Activated naive CD8-positive, alpha-beta T cell treated with anti-CD3 and anti-CD28 coated beads for 36 hours (primary cell): ENCODE measurements around the gene OPN4. TPM values are rescaled to one million over a fixed set of nuclear protein-coding genes. Genes with fewer than 3 reads are reported as not detected.
"Not testable (repeated sequence)": the region's sequence is repeated elsewhere in the genome, so short reads cannot be mapped to it uniquely, and the experiment has no call there.

Source experiments
- DNase-seq: peaks from one replicate; pipeline ENCODE4 v3.0.0; 2021
- H3K27ac Mint-ChIP-seq: one replicate; pipeline ENCODE4 v1.8.0; 2022; ENCODE audit warnings: mild to moderate bottlenecking, moderate library complexity, mixed read lengths
- H3K27me3 Mint-ChIP-seq: one replicate; pipeline ENCODE4 v1.8.0; 2022; ENCODE audit warnings: mild to moderate bottlenecking, mixed read lengths
- H3K36me3 Mint-ChIP-seq: one replicate; pipeline ENCODE4 v1.8.0; 2021; ENCODE audit warnings: mild to moderate bottlenecking, mixed read lengths
- H3K4me1 Mint-ChIP-seq: one replicate; pipeline ENCODE4 v1.8.0; 2021; ENCODE audit warnings: mixed read lengths
- H3K4me3 Mint-ChIP-seq: one replicate; pipeline ENCODE4 v1.8.0; 2022; ENCODE audit warnings: mild to moderate bottlenecking, moderate library complexity, mixed read lengths
- H3K9me3 Mint-ChIP-seq: one replicate; pipeline ENCODE4 v1.8.0; 2022; ENCODE audit warnings: mixed read lengths
- total RNA-seq, 2 experiments: library from RNA; stranded (reverse); gene quantifications; one replicate each; pipeline ENCODE4 v1.2.3, GENCODE V29; 2021

Gene OPN4, protein sequence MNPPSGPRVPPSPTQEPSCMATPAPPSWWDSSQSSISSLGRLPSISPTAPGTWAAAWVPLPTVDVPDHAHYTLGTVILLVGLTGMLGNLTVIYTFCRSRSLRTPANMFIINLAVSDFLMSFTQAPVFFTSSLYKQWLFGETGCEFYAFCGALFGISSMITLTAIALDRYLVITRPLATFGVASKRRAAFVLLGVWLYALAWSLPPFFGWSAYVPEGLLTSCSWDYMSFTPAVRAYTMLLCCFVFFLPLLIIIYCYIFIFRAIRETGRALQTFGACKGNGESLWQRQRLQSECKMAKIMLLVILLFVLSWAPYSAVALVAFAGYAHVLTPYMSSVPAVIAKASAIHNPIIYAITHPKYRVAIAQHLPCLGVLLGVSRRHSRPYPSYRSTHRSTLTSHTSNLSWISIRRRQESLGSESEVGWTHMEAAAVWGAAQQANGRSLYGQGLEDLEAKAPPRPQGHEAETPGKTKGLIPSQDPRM
- total RNA-seq = not detected

DNA sequence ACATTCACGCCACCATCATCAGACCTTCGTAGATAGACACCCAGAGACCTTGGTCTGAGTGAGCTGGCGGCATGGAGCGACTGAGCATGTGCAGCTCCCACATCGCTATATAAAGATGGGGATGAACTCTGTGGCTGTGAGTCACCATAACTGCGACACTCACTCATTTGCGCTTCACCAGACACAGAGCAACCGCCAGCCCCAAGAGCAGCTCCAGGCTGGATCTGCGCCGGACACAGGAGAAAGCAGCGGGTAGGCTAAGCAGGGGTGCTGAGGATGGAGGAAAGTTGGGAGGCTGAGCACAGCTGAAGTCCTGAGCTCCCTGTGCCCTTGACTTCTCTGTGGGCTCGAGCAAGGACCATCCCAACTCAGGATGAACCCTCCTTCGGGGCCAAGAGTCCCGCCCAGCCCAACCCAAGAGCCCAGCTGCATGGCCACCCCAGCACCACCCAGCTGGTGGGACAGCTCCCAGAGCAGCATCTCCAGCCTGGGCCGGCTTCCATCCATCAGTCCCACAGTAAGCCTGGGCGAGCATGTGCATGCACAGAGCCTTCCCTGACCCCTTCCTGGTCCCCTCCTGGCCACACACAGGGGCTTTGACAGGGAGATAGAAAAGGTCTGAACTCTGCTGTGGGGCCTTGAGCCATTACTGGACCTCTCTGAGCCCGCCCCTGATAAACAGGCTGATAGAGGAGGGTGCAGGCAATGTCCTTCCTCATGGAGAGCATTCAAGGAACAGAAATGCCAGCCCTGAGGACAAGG, at the start of gene OPN4:
Gene OPN4, plus strand, starts transcription at position 137 of the 762 bp plus-strand sequence. Its CDS starts 237 bp downstream, at position 374.
- Mint-ChIP-seq H3K36me3 (no peaks in the 10 kb centered on the region), H3K27ac (no peak within 1 kb of the TSS), H3K4me1 (no peaks in the 10 kb centered on the region), H3K4me3 (no peak within 1 kb of the TSS), H3K9me3 (no peaks in the 10 kb centered on the region), H3K27me3 (no peaks in the 10 kb centered on the region)
- no peak for DNase-seq

DNA sequence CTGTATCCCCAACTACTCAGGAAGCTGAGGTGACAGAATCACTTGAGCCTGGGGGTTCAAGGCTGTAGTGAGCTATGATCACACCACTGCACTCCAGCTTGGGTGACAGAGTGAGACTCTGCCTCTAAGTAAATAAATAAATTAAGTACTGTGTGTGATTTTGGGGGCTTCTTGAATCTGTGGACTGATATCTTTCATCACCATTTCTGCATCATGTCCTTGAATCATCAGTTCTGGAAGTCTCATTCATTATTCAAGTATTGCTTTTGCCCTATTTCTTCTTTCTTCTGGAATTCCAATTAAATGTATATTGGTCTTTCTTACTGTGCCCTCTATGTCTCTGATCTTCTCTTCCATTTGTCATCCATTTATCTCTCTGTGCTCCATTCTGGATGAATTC, 46.7 kb upstream of the OPN4 start:
- peaks cover 6% of the 10 kb centered on the region for H3K9me3 Mint-ChIP-seq
- no peak overlapping the region for H3K27ac Mint-ChIP-seq
- no peaks in the 10 kb centered on the region for H3K4me1 Mint-ChIP-seq
- DNase-seq = no peak
- peaks cover 22% of the 10 kb centered on the region for H3K27me3 Mint-ChIP-seq
- H3K36me3 Mint-ChIP-seq = no peaks in the 10 kb centered on the region
- H3K4me3 Mint-ChIP-seq = no peak overlapping the region

DNA sequence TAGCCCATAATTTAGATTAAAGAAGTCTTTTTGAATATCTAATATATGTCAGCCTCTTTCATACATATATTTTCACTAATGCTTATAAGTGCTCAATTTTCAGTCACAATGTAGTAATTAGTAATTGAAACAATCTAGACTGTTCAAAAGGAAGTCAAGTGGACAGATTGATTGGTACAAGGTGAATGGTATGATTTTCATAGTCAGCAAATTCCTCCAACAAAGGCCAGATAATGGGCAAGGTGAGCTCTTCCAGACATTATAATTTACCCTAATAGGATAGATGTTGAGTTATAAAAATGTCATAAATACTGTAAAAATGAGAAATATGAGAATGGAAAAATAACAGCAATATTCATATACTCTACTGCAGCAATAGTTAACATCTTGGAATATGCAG, 44.4 kb upstream of the OPN4 start:
- no peak overlapping the region for H3K27ac Mint-ChIP-seq
- H3K4me3 Mint-ChIP-seq = no peak overlapping the region
- peaks cover 6% of the 10 kb centered on the region for H3K9me3 Mint-ChIP-seq
- H3K27me3 Mint-ChIP-seq = peaks cover 34% of the 10 kb centered on the region
- DNase-seq = no peak
- H3K4me1 Mint-ChIP-seq = peaks cover 2% of the 10 kb centered on the region
- no peaks in the 10 kb centered on the region for H3K36me3 Mint-ChIP-seq

DNA sequence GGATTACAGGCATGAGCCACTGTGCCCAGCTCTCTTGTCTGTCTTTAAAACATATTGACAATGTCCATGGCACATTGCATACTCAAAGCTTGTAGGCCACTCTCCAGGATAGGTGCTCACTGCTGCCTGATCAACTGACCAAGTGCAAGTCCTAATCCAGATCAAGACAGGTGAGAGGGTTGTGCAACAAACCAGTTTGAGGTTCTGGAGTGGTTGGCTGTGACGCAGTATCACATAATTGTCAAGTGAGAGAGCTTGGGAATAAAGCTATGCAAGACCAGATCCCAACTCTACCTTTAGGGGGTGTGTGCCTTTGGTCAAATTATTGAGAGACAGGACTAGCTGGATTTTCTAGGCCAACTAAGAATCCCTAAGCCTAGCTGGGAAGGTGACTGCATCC, 43.0 kb upstream of the OPN4 start:
- H3K4me3 Mint-ChIP-seq = no peak overlapping the region
- peaks cover 6% of the 10 kb centered on the region for H3K9me3 Mint-ChIP-seq
- peaks cover 2% of the 10 kb centered on the region for H3K4me1 Mint-ChIP-seq
- no peaks in the 10 kb centered on the region for H3K36me3 Mint-ChIP-seq
- H3K27ac Mint-ChIP-seq = no peak overlapping the region
- no peak for DNase-seq
- peaks cover 34% of the 10 kb centered on the region for H3K27me3 Mint-ChIP-seq

DNA sequence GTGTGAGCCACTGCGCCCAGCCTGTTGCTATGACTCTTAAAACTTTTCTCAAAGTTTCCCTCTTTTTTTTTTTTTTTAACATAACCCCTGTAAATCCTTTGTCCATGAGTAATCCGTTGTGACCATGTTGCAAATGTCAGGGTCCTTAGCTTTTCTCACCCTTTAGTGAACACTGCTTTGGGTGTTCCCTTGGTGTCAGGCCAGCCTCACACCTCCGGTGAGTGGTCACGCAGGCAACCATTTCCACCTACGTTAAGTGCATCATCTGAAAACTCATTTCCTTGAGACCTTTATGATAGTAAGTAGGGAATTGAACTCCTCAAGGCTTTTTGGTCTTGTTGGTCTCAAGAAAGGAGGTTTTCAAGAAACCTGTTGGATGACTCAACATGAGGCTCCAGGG, 41.3 kb upstream of the OPN4 start:
- H3K27ac Mint-ChIP-seq = no peak overlapping the region
- H3K9me3 Mint-ChIP-seq = peaks cover 3% of the 10 kb centered on the region
- no peaks in the 10 kb centered on the region for H3K36me3 Mint-ChIP-seq
- peaks cover 2% of the 10 kb centered on the region for H3K4me1 Mint-ChIP-seq
- H3K27me3 Mint-ChIP-seq = peaks cover 30% of the 10 kb centered on the region
- no peak for DNase-seq
- no peak overlapping the region for H3K4me3 Mint-ChIP-seq

DNA sequence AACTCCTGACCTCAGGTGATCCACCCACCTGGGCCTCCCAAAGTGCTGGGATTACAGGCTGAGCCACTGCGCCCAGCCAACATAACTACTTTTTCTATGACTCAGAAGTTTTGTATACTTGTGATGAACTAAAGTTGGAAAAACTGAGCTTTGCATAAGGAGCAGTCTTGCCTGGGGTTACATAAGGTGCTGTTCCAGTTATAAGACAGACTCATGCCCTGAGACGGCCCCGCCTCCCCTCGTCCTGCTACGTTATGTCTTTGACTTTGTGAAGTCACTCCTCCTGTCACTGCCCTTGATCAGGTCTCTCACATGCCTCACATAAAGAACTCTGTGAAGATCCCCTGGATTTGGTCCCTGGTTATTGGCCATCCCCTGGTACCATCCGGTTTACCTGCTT, 40.4 kb upstream of the OPN4 start:
- DNase-seq = no peak
- H3K36me3 Mint-ChIP-seq = no peaks in the 10 kb centered on the region
- no peak overlapping the region for H3K4me3 Mint-ChIP-seq
- no peak overlapping the region for H3K27ac Mint-ChIP-seq
- H3K27me3 Mint-ChIP-seq = peaks cover 24% of the 10 kb centered on the region
- H3K4me1 Mint-ChIP-seq = peaks cover 2% of the 10 kb centered on the region
- H3K9me3 Mint-ChIP-seq = no peaks in the 10 kb centered on the region

DNA sequence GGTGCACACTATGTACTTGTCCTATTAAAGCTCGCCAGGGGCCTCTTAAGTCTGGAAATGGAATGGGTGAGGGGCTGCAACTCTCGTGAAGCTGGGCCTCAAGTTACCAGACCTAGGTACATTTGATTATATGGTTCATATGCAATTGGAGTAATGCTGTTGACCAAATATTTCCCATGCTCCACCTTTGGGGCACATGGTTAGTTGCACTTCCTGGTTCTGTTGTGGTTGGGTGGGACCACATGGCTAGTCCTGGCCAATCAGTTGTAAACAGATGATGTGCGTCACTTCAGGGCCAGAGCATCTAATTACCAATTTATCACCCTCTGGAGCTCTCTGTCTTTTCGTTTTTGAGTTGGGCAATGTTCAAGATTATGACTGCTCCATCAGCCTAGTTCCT, 39.5 kb upstream of the OPN4 start:
- Mint-ChIP-seq H3K9me3 (no peaks in the 10 kb centered on the region), H3K4me3 (no peak overlapping the region), H3K27ac (no peak overlapping the region), H3K4me1 (peaks cover 2% of the 10 kb centered on the region), H3K27me3 (peaks cover 23% of the 10 kb centered on the region), H3K36me3 (no peaks in the 10 kb centered on the region)
- no peak for DNase-seq

DNA sequence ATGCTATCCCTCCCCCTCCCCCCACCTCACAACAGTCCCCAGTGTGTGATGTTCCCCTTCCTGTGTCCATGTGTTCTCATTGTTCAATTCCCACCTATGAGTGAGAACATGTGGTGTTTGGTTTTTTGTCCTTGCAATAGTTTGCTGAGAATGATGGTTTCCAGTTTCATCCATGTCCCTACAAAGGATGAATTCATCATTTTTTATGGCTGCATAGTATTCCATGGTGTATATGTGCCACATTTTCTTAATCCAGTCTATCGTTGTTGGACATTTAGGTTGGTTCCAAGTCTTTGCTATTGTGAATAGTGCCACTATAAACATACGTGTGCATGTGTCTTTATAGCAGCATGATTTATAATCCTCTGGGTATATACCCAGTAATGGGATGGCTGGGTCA, 37.1 kb upstream of the OPN4 start:
- peaks cover 16% of the 10 kb centered on the region for H3K27me3 Mint-ChIP-seq
- not testable (repeated sequence) for DNase-seq, H3K4me3 Mint-ChIP-seq, H3K27ac Mint-ChIP-seq, H3K9me3 Mint-ChIP-seq, H3K4me1 Mint-ChIP-seq, H3K36me3 Mint-ChIP-seq

DNA sequence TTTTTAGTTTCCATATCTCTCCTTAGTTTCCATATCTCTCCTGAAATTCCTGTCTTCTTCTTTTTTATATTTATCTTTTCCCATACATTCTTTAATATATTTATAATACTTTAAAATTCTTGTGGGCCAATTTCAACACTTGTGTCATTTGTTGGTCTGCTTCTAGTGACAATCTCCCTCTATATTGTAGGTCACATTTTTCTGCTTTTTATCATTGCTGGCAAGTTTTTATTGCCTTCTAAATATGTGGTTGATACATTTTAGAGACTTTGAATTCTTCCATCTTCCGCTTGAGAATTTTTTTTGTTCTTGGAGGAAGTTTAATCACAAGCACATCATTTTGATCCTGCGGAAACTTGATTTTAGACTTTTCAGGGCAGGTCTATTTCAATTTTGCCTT, 26.0 kb upstream of the OPN4 start:
- Mint-ChIP-seq H3K27me3 (peaks cover 37% of the 10 kb centered on the region), H3K4me1 (no peaks in the 10 kb centered on the region), H3K27ac (no peak overlapping the region), H3K4me3 (no peak overlapping the region), H3K9me3 (no peaks in the 10 kb centered on the region), H3K36me3 (no peaks in the 10 kb centered on the region)
- no peak for DNase-seq

DNA sequence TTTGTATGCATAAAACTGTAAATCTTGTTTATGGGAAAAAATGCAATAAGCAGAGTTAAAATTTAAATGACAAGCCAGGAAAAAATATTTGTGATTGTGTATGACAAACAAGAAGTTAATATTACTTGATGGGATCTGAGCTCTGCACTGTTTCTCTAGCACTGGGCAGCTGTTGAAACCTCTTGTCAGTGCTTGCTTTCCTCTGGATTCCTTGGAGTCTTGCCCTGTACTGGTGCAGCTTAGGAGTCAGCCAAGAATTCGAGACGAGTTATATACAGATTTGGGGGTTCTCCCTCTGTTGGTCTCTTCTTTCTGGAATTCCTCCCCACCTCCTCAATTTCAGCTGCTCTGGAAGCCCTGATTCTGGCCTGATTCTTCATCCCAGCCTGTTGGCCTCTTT, 24.3 kb upstream of the OPN4 start:
- no peak overlapping the region for H3K4me3 Mint-ChIP-seq
- no peak for DNase-seq
- no peak overlapping the region for H3K27ac Mint-ChIP-seq
- H3K4me1 Mint-ChIP-seq = no peaks in the 10 kb centered on the region
- no peaks in the 10 kb centered on the region for H3K9me3 Mint-ChIP-seq
- H3K27me3 Mint-ChIP-seq = peaks cover 52% of the 10 kb centered on the region
- no peaks in the 10 kb centered on the region for H3K36me3 Mint-ChIP-seq

DNA sequence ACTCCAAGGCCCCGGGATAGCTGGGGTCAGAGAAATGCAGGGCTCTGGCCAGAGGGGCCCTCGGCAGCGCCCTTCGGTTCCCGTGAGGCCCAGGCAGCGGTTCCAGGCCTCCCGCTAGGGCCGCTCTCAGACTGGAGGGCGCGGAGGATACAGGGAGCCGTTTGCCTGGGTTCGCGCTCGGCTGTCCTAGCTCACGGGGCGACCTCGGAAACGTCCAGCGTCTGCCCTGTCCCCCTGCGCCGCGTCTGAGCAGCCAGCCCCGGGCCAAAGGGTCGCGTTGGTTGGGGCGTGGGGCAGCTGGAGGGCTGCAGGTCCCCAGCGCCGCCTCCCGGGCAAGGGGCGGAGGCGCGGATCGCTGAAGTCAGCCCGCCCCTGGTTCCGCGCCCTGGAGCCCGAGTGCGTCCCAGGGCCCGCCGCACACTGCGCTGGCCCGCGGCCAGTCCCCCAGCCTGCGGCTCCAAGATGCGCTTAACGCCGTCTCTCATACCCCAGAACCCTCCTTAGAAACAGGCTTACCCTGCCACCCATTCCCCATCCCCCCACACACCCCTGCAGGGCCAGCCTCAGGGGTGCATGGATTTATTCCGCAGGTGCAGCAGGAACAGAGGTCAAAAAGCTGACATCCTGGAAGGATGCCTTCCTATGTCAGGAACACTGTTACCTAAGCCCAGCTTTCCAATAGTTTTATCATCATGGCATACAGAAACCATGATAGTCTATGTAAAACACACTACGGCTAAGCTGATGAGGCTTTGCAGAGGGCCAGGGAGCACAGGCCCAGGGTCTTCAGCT, 22.1 kb upstream of the OPN4 start:
- H3K27me3 Mint-ChIP-seq = peaks cover 63% of the 10 kb centered on the region

DNA sequence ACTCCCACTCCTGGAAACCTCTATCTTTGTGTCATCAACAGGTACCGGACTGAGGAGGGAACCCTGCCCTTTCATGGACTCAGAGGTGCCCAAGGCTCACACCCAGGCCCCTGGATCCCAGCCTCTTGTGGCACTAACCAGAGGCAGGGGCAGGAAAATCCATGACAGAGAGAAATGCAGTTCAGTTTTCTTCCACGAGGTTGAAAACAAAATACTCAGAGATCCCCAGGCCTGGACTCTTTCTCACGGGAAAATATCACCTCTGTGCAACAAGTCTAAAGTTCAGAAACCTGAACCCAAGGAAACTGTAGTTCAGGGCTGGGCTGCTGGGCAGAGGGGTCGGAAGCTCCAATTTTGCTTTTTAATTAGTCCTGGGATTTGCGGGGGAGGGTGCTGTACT, 21.4 kb upstream of the OPN4 start:
- DNase-seq = no peak
- H3K27ac Mint-ChIP-seq = no peak overlapping the region
- peaks cover 60% of the 10 kb centered on the region for H3K27me3 Mint-ChIP-seq
- no peak overlapping the region for H3K4me3 Mint-ChIP-seq
- H3K36me3 Mint-ChIP-seq = no peaks in the 10 kb centered on the region
- H3K9me3 Mint-ChIP-seq = no peaks in the 10 kb centered on the region
- no peaks in the 10 kb centered on the region for H3K4me1 Mint-ChIP-seq

More for the DNA sequence above, 22.1 kb upstream of the OPN4 start:
- Mint-ChIP-seq H3K27ac (no peak overlapping the region), H3K9me3 (no peaks in the 10 kb centered on the region), H3K4me3 (no peak overlapping the region), H3K36me3 (no peaks in the 10 kb centered on the region), H3K4me1 (no peaks in the 10 kb centered on the region)
- DNase-seq = peak; percentile 16

DNA sequence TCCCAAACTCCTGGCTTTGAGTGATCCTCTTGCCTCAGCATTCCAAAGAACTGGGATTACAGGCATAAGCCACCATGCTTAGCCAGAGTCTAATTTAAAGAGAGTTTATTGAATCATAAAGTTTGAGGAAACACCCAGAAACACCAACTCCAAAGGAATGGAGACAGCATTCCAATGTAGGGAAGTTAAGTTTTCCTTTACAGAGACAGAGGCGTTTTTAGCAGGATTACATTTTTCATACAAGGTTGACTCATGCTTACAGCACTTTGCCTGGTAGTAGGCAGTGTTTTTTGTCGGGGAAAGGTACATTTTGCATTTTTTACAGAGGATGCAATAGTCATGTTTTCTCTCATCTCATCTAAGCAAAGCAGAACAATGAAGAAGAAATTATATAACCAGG, 18.9 kb upstream of the OPN4 start:
- H3K27me3 Mint-ChIP-seq = peaks cover 54% of the 10 kb centered on the region
- no peaks in the 10 kb centered on the region for H3K36me3 Mint-ChIP-seq
- H3K4me3 Mint-ChIP-seq = no peak overlapping the region
- DNase-seq = no peak
- H3K9me3 Mint-ChIP-seq = no peaks in the 10 kb centered on the region
- H3K4me1 Mint-ChIP-seq = no peaks in the 10 kb centered on the region
- H3K27ac Mint-ChIP-seq = no peak overlapping the region

DNA sequence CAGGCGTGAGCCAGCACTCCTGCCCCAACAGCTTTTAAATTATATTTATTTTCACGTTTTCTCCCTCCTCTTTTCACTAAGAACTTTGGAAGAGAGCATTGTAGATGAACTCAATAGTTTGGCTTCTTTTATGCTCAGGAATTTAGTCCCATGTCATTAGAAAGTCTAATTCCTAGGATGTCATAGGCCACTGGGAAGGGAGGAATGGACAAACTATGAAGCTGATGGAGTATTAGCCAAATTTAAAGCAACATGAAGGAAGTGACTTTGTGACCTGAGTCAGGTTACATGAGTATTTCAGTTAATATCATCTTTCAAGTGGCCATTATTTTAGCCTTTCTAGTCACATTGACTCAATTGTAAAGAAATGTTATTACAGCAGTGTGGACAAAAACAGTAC, 18.0 kb upstream of the OPN4 start:
- H3K4me1 Mint-ChIP-seq = no peaks in the 10 kb centered on the region
- DNase-seq = no peak
- no peaks in the 10 kb centered on the region for H3K9me3 Mint-ChIP-seq
- H3K4me3 Mint-ChIP-seq = no peak overlapping the region
- H3K27ac Mint-ChIP-seq = no peak overlapping the region
- no peaks in the 10 kb centered on the region for H3K36me3 Mint-ChIP-seq
- peaks cover 49% of the 10 kb centered on the region for H3K27me3 Mint-ChIP-seq

DNA sequence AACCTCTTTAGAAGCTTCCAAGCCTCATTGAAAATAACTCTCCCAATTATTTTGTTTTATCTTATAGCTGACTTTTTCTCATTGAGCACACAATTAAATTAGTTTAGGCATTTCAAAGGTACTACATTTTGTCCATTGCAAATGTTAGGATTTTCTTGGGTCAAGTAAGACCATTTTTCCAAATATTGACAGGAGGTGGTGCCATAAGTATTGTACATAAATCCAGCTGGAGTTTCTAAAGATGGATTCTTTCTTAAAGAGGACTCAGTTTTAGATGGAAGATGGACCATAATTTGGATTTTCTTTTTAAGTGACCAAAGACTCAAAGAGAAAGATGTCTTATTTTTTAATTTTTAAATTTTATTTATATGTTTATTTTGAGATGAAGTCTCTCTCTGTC, 12.3 kb upstream of the OPN4 start:
- no peaks in the 10 kb centered on the region for H3K36me3 Mint-ChIP-seq
- H3K27ac Mint-ChIP-seq = no peak overlapping the region
- H3K27me3 Mint-ChIP-seq = peaks cover 19% of the 10 kb centered on the region
- H3K9me3 Mint-ChIP-seq = peaks cover 2% of the 10 kb centered on the region
- DNase-seq = no peak
- no peak overlapping the region for H3K4me3 Mint-ChIP-seq
- peaks cover 12% of the 10 kb centered on the region for H3K4me1 Mint-ChIP-seq
